ENCODE data around the gene AQP10.

The AQP10 gene, protein sequence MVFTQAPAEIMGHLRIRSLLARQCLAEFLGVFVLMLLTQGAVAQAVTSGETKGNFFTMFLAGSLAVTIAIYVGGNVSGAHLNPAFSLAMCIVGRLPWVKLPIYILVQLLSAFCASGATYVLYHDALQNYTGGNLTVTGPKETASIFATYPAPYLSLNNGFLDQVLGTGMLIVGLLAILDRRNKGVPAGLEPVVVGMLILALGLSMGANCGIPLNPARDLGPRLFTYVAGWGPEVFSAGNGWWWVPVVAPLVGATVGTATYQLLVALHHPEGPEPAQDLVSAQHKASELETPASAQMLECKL

DNA sequence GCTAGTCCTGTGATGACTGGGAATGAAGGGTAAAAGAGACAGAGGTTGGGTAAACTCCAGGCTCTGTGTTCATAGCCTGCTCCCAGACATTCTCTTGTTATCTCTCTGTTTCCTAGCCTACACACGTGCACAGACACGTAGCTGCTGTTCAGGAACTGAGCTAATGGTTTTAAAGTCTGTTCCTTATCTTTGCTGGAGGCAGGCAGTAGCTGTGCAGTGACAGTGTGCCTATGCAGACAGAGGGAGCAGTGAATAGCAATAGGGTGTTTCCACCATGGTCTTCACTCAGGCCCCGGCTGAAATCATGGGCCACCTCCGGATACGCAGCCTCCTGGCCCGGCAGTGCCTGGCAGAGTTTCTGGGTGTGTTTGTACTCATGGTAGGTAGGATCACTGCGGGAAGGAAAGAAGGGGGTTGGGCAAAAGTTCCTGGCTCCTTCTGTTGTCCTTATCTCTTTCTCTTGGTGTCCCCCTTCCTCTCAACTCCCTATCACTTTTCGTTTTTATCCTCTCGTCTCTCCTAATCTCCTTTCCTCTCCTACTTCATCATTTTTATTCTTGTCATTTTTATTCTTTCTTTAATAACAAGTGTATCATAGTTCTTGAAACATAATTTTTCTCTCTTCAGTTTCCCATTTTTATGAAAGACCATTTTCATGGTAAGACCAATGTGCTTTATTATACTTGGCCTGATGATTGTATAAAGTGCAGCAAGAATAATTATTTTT, at the start of gene AQP10:
Gene AQP10, plus strand, starts transcription at position 212 of the 727 bp plus-strand sequence. Its CDS starts 63 bp downstream, at position 275.
- no peak for TF ChIP-seq EZH2phosphoT487 (IDR thresholded peaks at IDR 0.05; ENCODE audit: borderline replicate concordance)
- TF ChIP-seq, protein P1, sequence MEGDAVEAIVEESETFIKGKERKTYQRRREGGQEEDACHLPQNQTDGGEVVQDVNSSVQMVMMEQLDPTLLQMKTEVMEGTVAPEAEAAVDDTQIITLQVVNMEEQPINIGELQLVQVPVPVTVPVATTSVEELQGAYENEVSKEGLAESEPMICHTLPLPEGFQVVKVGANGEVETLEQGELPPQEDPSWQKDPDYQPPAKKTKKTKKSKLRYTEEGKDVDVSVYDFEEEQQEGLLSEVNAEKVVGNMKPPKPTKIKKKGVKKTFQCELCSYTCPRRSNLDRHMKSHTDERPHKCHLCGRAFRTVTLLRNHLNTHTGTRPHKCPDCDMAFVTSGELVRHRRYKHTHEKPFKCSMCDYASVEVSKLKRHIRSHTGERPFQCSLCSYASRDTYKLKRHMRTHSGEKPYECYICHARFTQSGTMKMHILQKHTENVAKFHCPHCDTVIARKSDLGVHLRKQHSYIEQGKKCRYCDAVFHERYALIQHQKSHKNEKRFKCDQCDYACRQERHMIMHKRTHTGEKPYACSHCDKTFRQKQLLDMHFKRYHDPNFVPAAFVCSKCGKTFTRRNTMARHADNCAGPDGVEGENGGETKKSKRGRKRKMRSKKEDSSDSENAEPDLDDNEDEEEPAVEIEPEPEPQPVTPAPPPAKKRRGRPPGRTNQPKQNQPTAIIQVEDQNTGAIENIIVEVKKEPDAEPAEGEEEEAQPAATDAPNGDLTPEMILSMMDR (conservative IDR thresholded peaks at IDR 0.05; ENCODE audit: low read length), result no peak
- H3K27me3 ChIP-seq (ENCODE audit: insufficient read depth, low read length, poor library complexity, severe bottlenecking), result no peaks in the 10 kb centered on the region
- H3K4me2 ChIP-seq (ENCODE audit: low read depth, low read length, poor library complexity, severe bottlenecking), result no peak within 1 kb of the TSS
- no peak within 1 kb of the TSS for H3K9ac ChIP-seq (ENCODE audit: low read depth, low read length, poor library complexity, severe bottlenecking)
- no peaks in the 10 kb centered on the region for H4K20me1 ChIP-seq (ENCODE audit: insufficient read depth, low read length, poor library complexity, severe bottlenecking)
- no peaks in the 10 kb centered on the region for H3K9me2 ChIP-seq (replicated peaks; ENCODE audit: low read depth, low read length)
- H3F3A ChIP-seq (ENCODE audit: low read depth), result no peaks in the 10 kb centered on the region
- H3K4me1 ChIP-seq (ENCODE audit: insufficient read depth, low read length, poor library complexity, severe bottlenecking), result peaks cover 5% of the 10 kb centered on the region
- H3K4me3 ChIP-seq (ENCODE audit: low read length, poor library complexity, severe bottlenecking), result no peak within 1 kb of the TSS
- no peaks in the 10 kb centered on the region for H3K36me3 ChIP-seq (ENCODE audit: insufficient read depth, low read length)
- H3K9me3 ChIP-seq (ENCODE audit: insufficient read depth, low read depth, low read length), result 0 out of 2 replicates have a peak, but pooled peaks cover 4% of the 10 kb centered on the region
- H3K79me2 ChIP-seq (ENCODE audit: insufficient read depth, low read length), result peaks cover 5% of the 10 kb centered on the region; the same call in 1 of the 2 replicates
- H2AFZ ChIP-seq (ENCODE audit: low read length), result no peak within 1 kb of the TSS

DNA sequence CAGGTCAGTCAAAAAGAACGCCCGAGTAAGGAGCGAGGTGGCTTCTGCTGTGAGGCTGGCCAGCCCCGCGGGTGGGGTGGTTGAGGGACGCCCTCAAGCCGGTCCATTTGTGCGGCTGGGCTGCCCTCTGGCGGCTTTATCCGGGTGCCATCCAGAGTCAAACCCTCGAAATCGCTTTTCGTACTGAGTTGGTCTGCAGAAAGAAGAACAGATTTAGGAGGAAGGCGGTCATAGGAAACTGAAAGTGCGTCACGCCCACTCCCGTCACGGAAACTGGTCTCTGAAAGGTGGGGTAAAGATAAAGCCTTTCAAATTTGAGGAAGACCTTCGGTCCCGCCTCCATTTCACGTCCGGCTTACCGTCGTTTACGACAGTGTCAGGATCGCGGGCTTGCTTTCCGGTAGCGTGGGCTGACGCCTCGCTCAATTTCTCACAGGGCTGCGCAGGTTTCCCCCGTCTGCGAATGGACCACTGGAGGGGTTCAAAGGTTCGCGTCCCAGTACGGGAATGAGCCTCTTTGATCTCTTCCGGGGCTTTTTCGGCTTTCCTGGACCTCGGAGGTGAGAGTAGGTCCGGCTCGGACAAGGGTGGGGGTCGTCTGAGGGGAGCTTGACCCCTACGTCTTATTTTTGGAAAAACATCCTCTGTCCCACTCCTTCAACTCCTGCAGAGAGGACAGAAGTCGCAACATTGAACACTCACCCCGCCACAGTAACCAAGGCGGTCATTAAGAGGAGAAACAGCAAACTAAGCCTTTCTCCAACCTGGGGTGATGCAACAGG, 48.5 kb upstream of the AQP10 start, which contains the start of gene HAX1:
Gene HAX1, plus strand, starts transcription at position 413 of the 782 bp plus-strand sequence. Its CDS starts 95 bp downstream, at position 508.
- no peaks in the 10 kb centered on the region for H3K9me3 ChIP-seq (ENCODE audit: insufficient read depth, low read depth, low read length)
- H3K9ac ChIP-seq (ENCODE audit: low read depth, low read length, poor library complexity, severe bottlenecking), result peak within 1 kb of the TSS; percentile 98
- H3F3A ChIP-seq (ENCODE audit: low read depth), result no peaks in the 10 kb centered on the region
- H3K36me3 ChIP-seq (ENCODE audit: insufficient read depth, low read length), result peaks cover 27% of the 10 kb centered on the region; the same call in 1 of the 2 replicates
- H3K9me2 ChIP-seq (replicated peaks; ENCODE audit: low read depth, low read length), result no peaks in the 10 kb centered on the region
- no peaks in the 10 kb centered on the region for H4K20me1 ChIP-seq (ENCODE audit: insufficient read depth, low read length, poor library complexity, severe bottlenecking)
- H3K27me3 ChIP-seq (ENCODE audit: insufficient read depth, low read length, poor library complexity, severe bottlenecking), result no peaks in the 10 kb centered on the region
- peak within 1 kb of the TSS; percentile 72 for H2AFZ ChIP-seq (ENCODE audit: low read length)
- H3K79me2 ChIP-seq (ENCODE audit: insufficient read depth, low read length), result peaks cover 13% of the 10 kb centered on the region
- H3K4me2 ChIP-seq (ENCODE audit: low read depth, low read length, poor library complexity, severe bottlenecking), result peak within 1 kb of the TSS; percentile 92
- TF ChIP-seq EZH2phosphoT487 (IDR thresholded peaks at IDR 0.05; ENCODE audit: borderline replicate concordance), result no peak
- TF ChIP-seq, protein P1 (conservative IDR thresholded peaks at IDR 0.05; ENCODE audit: low read length), result peak; percentile 88
- peaks cover 13% of the 10 kb centered on the region for H3K4me1 ChIP-seq (ENCODE audit: insufficient read depth, low read length, poor library complexity, severe bottlenecking)
- H3K4me3 ChIP-seq (ENCODE audit: low read length, poor library complexity, severe bottlenecking), result peak within 1 kb of the TSS; percentile 100

DNA sequence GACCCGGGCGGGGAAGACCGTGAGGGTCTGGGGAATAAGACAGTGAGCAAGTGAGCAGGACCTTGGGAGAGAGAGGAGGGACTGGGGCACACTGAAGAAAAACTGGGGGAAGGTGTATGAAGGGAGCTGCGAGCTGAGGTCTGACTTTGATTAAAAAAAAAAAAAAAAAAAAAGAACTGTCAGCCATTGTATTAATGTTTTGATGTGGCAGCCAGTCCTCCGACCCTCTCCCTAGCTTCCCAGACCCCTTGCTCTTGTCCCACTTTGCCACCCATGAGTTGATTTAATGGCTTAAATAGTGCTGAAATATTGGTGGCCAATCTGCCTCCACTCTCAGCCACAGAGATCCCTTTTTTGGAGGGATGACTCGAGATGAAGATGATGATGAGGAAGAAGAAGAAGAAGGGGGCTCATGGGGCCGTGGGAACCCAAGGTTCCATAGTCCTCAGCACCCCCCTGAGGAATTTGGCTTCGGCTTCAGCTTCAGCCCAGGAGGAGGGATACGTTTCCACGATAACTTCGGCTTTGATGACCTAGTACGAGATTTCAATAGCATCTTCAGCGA, 47.8 kb upstream of the AQP10 start:
- peak overlapping the region; percentile 72 for H2AFZ ChIP-seq (ENCODE audit: low read length)
- peak overlapping the region; percentile 100 for H3K4me3 ChIP-seq (ENCODE audit: low read length, poor library complexity, severe bottlenecking)
- no peaks in the 10 kb centered on the region for H3K27me3 ChIP-seq (ENCODE audit: insufficient read depth, low read length, poor library complexity, severe bottlenecking)
- no peaks in the 10 kb centered on the region for H3K9me3 ChIP-seq (ENCODE audit: insufficient read depth, low read depth, low read length)
- peaks cover 13% of the 10 kb centered on the region for H3K79me2 ChIP-seq (ENCODE audit: insufficient read depth, low read length)
- H4K20me1 ChIP-seq (ENCODE audit: insufficient read depth, low read length, poor library complexity, severe bottlenecking), result no peaks in the 10 kb centered on the region
- peak overlapping the region; percentile 92 for H3K4me2 ChIP-seq (ENCODE audit: low read depth, low read length, poor library complexity, severe bottlenecking)
- H3K36me3 ChIP-seq (ENCODE audit: insufficient read depth, low read length), result peaks cover 27% of the 10 kb centered on the region; the same call in 1 of the 2 replicates
- no peak for TF ChIP-seq EZH2phosphoT487 (IDR thresholded peaks at IDR 0.05; ENCODE audit: borderline replicate concordance)
- TF ChIP-seq, protein P1 (conservative IDR thresholded peaks at IDR 0.05; ENCODE audit: low read length), result no peak
- H3K9me2 ChIP-seq (replicated peaks; ENCODE audit: low read depth, low read length), result no peaks in the 10 kb centered on the region
- peaks cover 13% of the 10 kb centered on the region for H3K4me1 ChIP-seq (ENCODE audit: insufficient read depth, low read length, poor library complexity, severe bottlenecking)
- H3K9ac ChIP-seq (ENCODE audit: low read depth, low read length, poor library complexity, severe bottlenecking), result peak overlapping the region; percentile 98
- H3F3A ChIP-seq (ENCODE audit: low read depth), result no peaks in the 10 kb centered on the region
